Left lobe of liver (tissue), 2 donors: ENCODE results near the gene ATN1. TPM values are rescaled to one million over a fixed set of nuclear protein-coding genes. Genes with fewer than 3 reads are reported as not detected.
"Not testable (repeated sequence)": the region's sequence is repeated elsewhere in the genome, so short reads cannot be mapped to it uniquely, and the experiment has no call there.

Experiments used
- ATAC-seq: fragments of 200-7000 bp; cut with Tn5 transposase; one replicate; pipeline ENCODE4 v1.9.1; 2020; ENCODE audit warnings: mild to moderate bottlenecking, moderate library complexity
- DNase-seq: peaks from one replicate; pipeline ENCODE4 v3.0.0-alpha.2; 2020; ENCODE audit warnings: low spot score
- total RNA-seq: library from RNA; stranded (reverse); gene quantifications from one replicate; pipeline ENCODE4 v1.2.1, GENCODE V29; 2021
- donor health status: DM: no; HTN: no; CAD: no; lungs with moderate emphysema.
- donor health status: DM: no; HTN: yes; CAD: no.

Gene ATN1, protein sequence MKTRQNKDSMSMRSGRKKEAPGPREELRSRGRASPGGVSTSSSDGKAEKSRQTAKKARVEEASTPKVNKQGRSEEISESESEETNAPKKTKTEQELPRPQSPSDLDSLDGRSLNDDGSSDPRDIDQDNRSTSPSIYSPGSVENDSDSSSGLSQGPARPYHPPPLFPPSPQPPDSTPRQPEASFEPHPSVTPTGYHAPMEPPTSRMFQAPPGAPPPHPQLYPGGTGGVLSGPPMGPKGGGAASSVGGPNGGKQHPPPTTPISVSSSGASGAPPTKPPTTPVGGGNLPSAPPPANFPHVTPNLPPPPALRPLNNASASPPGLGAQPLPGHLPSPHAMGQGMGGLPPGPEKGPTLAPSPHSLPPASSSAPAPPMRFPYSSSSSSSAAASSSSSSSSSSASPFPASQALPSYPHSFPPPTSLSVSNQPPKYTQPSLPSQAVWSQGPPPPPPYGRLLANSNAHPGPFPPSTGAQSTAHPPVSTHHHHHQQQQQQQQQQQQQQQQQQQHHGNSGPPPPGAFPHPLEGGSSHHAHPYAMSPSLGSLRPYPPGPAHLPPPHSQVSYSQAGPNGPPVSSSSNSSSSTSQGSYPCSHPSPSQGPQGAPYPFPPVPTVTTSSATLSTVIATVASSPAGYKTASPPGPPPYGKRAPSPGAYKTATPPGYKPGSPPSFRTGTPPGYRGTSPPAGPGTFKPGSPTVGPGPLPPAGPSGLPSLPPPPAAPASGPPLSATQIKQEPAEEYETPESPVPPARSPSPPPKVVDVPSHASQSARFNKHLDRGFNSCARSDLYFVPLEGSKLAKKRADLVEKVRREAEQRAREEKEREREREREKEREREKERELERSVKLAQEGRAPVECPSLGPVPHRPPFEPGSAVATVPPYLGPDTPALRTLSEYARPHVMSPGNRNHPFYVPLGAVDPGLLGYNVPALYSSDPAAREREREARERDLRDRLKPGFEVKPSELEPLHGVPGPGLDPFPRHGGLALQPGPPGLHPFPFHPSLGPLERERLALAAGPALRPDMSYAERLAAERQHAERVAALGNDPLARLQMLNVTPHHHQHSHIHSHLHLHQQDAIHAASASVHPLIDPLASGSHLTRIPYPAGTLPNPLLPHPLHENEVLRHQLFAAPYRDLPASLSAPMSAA (N-terminal part only)
- 22.0 TPM for total RNA-seq

DNA sequence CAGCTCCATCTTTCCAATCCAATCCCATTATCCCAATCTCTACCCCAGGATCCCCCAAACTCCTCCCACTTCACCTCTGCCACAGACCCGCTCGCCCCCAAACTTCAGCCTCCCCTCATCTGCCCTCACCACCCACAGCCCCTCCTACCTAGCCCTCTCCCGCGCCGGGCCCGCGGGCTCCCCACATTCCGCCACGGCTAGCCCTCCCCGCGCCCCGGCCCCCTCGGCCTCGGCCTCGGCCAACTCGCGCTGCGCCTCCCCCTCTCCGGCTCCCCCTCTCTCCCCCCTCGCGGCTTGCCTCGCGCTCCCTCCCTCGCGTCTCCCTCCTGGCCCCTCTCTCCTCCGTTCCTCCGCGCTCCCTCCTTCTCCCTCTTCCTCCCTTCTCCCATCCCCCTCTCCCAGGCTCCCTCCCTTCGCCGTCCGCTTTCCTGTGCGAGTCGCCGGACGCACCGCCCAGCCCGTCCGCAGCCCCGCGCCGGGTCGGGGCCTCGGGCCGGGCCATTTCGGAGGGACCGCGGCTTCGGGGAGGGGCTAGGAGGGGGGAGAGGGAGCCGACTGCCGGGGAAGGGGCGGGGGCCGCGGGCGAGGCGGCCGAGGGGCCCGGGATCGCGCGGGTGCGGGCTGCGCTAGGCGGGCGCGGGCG lies at the start of gene ATN1:
TSS of gene ATN1 (plus strand) at position 581 of the 643 bp plus-strand sequence. CDS start 6,043 bp downstream, outside the sequence.
- DNase-seq (peak; percentile 73), ATAC-seq (peak; percentile 56)

DNA sequence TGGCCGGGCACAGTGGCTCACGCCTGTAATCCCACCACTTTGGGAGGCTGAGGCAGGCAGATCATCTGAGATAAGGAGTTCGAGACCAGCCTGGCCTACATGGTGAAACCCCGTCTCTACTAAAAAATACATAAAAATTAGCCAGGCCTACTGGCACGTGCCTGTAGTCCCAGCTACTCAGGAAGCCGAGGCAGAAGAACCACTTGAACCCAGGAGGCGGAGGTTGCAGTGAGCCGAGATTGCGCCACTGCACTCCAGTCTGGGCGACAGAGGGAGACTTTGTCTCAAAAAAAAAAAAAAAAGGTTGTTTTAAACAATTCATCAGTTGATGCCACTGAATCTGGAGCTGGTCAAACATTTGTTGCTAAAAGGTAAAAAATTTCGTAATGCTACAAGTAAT lies 47.9 kb upstream of the ATN1 start:
- DNase-seq, ATAC-seq: not testable (repeated sequence)

DNA sequence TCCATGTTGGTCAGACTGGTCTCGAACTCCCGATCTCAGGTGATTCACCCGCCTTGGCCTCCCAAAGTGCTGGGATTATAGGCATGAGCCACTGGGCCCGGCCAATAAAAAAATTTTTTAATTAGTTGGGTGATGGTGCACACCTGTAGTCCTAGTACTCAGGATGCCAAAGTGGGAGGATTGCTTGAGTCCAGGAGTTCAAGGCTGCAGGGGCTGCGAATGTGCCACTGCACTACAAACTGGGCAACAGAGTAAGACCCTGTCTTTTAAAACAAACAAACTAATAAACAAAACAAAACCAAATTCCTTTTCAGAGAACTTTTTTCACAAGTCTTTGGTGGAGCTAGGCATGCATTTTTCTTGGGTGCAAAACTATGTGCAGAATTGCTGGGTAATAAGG lies 44.5 kb upstream of the ATN1 start:
- DNase-seq (no peak), ATAC-seq (no peak)

DNA sequence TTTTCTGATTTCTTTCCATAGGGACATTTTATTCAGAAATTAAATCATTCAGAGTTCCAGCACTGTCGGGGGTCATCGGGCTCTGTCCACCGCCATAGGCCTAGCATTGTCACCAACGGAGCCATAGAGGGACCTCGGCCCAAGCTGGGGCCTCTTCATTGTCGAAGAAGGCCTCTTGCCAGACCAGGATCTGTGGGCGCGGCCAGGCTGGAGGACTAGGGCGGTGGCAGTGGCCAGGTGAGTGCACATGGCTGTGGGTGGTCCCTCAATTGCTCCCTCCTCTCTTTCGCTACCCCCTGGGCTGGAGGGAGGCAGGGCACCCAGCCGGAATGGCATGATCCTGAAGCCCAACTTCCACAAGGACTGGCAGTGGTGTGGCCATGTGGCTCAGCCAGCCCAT lies 44.1 kb upstream of the ATN1 start:
- DNase-seq (no peak), ATAC-seq (no peak)

DNA sequence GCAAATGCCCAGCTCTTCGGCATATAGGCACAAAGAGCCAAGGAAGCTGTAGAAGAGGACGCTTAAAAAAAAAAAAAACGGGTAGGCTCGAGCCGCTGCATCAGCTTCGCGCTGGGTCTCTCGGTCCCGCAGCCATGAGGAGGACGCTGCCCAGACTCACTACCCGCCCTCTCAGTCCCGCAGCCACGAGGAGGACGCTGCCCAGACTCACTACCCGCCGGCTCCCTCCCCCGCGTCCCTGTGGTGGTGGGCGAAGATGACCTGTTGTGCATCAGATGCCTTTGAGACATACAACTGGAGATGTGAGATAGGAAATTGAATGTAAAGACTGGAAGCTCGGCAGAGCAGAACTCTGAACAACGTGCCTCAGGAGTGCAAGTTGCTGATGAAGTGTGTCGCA lies 43.2 kb upstream of the ATN1 start:
- ATAC-seq (no peak), DNase-seq (no peak)

DNA sequence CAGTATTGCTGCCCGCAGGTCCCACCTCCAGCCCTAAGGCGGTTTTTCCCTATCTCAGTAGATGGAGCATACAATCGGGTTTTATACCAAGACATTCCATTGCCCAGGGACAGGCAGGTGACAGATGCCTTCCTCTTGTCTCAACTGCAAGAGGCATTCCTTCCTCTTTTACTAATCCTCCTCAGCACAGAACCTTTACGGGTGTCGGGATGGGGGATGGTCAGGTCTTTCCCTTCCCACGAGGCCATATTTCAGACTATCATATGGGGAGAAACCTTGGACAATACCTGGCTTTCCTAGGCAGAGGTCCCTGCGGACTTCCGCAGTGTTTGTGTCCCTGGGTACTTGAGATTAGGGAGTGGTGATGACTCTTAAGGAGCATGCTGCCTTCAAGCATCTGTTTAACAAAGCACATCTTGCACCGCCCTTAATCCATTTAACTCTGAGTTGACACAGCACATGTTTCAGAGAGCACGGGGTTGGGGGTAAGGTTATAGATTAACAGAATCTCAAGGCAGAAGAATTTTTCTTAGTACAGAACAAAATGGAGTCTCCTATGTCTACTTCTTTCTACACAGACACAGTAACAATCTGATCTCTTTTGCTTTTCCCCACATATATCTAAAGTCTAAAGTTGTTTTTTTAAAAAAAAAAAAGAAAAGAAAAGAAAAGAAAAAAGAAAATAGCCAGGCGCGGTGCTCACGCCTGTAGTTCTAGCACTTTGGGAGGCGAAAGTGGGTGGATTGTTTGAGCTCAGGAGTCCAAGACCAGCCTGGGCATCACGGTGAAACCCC lies 41.4 kb upstream of the ATN1 start:
- ATAC-seq = not testable (repeated sequence)

DNA sequence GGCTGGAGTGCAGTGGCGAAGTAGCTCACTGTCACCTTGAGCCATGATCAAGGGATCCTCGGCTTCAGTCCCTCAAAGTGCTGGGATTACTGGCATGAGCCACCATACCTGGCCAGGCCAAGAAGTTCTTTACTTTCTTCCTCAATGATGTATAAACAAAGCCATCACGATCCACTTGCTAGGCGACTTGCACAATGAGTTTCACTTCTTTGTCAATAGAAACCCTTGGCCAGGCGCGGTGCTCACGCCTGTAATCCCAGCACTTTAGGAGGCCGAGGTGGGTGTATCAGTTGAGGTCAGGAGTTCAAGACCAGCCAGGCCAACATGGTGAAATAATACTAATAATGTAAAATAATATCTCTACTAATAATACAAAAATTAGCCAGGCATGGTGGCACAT lies 40.3 kb upstream of the ATN1 start:
- no peak for ATAC-seq
- DNase-seq = no peak

More for the DNA sequence above, 41.4 kb upstream of the ATN1 start:
- DNase-seq = not testable (repeated sequence)

DNA sequence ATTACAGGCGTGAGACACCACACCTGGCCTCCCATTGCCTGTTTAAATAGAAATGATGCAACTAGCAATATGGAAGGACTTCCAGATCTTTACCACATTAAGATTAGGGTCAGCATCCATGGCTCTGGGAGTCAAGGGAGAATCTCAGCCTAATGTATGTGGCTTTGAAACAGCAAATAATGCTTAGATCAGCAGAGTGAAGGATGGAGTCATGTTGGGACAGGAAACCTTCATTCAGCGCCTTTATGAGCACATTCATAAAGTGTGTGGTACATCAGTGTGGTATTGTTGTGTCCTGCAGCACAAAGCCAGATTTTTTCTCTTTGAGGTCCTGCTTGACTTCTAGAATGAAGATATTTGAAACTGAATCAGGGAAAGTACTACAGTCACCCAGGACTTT lies 39.4 kb upstream of the ATN1 start:
- no peak for DNase-seq
- ATAC-seq = no peak

DNA sequence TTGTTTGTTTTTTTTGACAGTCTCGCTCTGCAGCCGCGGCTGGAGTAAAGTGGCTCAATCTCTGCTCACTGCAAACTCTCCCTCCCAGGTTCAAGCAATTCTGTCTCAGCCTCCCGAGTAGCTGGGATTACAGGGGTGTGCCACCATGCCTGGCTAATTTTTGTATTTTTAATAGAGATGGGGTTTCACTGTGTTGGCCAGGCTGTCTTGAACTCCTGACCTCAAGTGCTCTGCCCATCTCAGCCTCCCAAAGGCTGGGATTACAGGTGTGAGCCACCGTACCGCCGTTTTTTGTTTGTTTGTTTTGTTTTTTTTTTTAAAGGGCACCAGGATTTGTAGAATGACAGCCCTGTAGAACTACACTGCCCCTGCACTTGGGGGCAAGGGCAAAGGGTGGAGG lies 39.0 kb upstream of the ATN1 start:
- DNase-seq, ATAC-seq: not testable (repeated sequence)

DNA sequence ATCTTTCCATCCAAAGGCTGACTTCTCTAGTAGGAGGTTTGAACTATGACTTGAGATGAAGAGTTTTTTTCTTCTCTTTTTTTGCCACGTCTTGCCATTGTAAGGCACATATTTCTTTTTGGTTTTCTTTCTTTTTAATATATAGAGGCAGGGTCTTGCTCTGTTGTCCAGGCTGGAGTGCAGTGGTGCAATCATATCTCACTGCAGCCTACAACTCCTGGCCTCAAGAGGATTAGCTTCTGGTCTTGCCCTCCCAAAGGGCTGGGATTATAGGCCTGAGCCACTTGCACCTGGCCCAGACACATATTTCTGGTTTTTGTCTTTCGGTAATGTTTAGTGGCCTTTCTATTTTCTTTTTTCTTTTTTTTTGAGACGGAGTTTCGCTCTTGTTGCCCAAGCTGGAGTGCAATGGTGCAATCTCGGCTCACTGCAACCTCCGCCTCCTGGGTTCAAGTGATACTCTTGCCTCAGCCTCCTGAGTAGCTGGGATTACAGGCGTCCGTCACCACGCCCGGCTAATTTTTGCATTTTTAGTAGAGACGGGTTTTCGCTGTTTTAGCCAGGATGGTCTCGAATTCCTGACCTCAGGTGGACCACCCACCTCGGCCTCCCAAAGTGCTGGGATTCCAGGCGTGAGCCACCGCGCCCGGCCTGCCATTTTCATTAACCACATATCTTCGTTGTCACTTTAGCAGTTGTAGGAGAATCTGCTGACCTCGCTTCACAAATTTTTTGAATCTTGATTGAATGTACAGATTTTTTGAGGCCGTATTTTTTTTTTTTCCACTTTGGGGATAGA lies 37.8 kb upstream of the ATN1 start:
- not testable (repeated sequence) for DNase-seq

DNA sequence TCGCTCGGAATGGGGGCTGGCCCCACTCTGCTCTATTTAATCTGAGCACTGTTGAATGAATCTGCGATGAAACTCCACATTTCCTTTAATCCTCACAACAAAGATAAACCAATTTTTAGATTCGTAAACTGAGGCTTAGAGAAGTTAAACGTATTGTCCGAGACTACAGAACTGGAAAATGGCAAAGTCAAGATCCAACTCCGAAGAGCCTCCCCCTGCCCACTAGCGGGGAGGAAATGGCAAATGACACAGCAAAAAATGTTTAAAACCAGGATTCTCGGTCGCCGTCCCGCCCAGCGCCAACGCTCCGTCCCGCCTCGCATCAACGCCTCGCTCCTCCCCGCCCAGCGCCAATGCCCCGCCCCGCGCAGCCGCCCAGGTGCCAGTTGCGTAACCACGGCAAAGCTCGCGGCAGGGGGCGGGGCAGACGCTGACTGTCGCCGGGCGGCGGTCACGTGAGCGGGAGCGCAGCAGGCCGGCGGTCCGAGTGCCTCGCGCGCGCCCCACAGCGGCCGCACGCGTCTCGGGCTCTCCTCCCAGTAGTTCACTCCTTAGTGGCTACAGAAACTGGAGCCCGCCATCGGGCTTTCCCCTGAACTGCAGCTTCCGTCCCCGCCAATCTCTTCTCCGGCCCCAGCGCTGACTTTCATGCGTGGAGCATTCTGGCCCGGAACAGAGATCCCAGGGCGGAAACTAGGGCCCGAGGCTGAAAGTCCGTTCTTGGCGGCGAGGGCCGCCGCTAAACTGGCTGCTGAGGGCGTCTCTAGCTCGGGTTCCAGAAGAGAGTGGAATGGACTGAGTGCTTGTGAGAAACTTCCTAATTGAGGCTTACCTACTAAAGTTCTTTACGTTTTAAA lies 36.7 kb upstream of the ATN1 start:
- peak; percentile 97 for ATAC-seq
- DNase-seq = peak; percentile 99

More for the DNA sequence above, 37.8 kb upstream of the ATN1 start:
- ATAC-seq = not testable (repeated sequence)

DNA sequence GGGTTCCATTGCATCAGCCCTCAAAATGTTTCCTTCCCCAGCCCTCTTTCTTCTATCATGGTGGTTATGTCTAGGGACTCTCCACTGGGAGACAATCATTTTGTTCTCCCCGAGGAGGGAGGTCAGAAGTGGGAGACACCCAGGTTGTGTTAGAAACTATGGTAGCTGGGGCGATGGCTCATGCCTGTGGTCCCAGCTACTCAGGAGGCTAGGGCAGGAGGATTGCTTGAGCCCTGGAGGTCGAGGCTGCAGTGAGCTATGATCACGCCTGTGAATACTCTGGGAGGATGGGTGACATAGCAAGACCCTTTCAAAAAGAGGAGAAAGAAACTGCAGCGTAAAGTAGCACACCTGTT lies 36.1 kb upstream of the ATN1 start:
- DNase-seq (no peak), ATAC-seq (peak; percentile 2)

DNA sequence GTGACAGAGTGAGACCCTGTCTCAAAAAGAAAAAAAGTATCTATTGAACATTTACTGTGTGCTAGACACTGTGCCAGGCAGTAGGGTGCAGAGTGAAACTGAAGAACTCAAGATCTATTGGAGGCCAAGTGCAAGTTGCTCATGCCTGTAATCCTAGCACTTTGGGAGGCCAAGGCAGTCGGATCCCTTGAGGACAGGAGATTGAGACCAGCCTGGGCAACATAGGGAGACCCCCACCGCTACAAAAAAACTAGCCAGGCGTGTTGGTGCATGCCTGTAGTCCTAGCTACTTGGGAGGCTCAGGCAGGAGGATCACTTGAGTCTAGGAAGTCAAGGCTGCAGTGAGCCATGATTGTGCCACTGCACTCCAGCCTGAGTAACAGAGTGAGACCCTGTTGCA lies 35.1 kb upstream of the ATN1 start:
- DNase-seq = not testable (repeated sequence)

DNA sequence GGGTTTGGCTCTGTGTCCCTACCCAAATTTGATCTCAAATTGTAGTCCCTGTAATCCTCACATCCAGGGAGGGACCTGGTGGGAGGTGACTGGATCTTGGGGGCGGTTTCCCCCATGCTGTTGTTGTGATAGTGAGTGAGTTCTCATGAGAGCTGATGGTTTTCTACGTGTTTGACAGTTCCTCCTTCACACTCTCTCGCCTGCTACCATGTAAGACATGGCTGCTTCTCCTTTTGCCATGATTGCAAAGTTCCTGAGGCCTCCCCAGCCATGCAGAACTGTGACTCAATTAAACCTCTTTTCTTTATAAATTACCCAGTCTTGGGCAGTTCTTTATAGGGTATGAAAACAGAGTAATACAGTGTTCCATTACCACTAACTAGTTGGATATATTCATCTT lies 33.4 kb upstream of the ATN1 start:
- ATAC-seq (no peak), DNase-seq (no peak)

More for the DNA sequence above, 35.1 kb upstream of the ATN1 start:
- not testable (repeated sequence) for ATAC-seq

DNA sequence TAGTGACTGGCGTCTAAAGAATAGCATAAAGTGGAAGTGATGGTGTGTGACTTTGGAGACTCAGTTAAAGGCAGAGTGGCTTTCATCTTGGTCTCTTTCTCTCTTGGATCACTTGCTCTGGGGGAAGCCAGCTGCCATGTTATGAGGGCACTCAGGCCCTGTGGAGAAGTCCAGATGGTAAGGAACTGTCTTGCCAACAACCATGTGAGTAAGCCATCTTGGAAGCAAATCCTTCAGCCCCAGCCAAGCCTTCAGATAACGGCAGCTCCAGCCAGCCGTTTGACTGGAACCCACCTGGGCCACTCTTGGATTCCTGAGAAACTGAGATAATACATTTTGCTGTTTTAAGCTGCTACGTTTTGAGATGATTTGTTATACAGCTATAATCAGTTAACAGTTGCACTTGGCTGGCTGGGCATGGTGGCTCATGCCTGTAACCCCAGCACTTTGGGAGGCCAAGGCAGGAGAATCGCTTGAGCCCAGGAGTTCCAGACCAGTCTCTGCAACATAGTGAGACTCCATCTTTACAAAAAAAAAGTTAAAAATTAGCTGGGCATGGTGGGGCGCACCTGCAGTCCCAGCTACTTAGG lies 30.8 kb upstream of the ATN1 start:
- no peak for ATAC-seq
- DNase-seq = no peak

DNA sequence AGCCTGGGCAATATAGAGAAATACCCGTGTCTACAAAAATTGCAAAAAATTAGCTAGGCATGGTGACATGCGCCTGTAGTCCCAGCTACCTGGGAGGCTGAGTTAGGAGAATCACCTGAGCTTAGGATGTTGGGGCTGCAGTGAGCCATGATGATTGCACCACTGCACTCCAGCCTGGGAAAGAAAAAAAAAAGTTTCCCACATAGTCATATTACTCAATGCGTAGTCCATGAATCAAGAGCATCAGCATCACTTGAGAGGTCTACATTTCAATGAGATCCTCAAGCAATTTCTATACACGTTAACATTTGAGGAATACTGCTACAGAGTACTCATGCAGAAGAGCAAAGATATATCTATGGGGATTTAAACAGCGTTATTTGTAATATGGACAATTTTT lies 28.3 kb upstream of the ATN1 start:
- no peak for DNase-seq
- ATAC-seq = no peak

DNA sequence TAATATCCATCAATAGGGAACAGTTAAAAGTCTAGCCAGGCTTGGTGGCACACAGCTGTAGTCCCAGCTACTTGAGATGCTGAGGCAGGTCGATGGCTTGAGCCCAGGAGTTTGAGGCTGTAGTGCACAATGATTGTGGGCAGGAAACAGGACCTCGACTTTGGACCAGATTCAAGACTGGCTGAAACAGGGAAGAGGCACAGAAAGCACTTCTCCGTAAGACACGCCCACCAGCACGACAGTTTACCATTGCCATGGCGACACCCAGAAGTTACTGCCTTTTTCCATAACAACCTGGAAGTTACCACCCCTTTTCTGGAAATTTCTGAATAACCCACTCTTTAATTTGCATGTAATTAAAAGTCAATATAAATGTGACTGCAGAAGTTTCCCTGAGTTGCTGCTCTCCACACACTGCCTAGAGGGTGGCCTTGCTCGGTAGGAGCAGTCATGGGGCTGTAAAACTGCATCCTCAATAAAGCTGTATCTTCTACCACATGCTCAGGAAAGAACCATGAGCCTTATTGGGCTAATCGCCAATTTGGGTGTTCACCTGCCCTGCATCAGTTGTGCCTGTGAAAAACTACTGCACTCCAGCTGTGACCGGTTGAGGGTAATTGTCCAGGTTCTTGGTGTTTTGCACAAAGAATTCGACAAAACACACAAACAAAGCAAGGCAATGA lies 27.8 kb upstream of the ATN1 start:
- DNase-seq (no peak), ATAC-seq (peak; percentile 5)
